NCI-H345 treated with DMSO at 0.1 percent for 48 hours (cell line): Measurements from ENCODE around the gene DLL1.
A peak's percentile ranks its signal among the peaks of the same experiment; 100 is the strongest.

Source experiments
- DNase-seq: peaks from one replicate; lab custom pipeline; 2025; ENCODE audit not compliant: unreplicated experiment; lab: John Stamatoyannopoulos, UW

DLL1 gene

GRCh38 chr6:170283212-170284081, 7.4 kb downstream of the DLL1 start:
- no peak for DNase-seq

- DNase-seq = no peak
These were observed 8.2 kb downstream of the DLL1 start for GRCh38 chr6:170282512-170283158.

GRCh38 chr6:170281331-170282292, 9.3 kb downstream of the DLL1 start:
- DNase-seq = no peak

GRCh38 chr6:170280689-170281045, 10.2 kb downstream of the DLL1 start:
- DNase-seq = no peak

- peak; percentile 78 for DNase-seq
These were observed 10.7 kb downstream of the DLL1 start for GRCh38 chr6:170279977-170280688.

GRCh38 chr6:170279426-170279825, 11.5 kb downstream of the DLL1 start:
- DNase-seq = no peak

- DNase-seq = no peak
These were observed 12.2 kb downstream of the DLL1 start for GRCh38 chr6:170278743-170279094.

- no peak for DNase-seq
These were observed 12.8 kb downstream of the DLL1 start for GRCh38 chr6:170277893-170278742.

- DNase-seq = no peak
These were observed 14.4 kb downstream of the DLL1 start for GRCh38 chr6:170276369-170277057.

- no peak for DNase-seq
These were observed 15.9 kb downstream of the DLL1 start for GRCh38 chr6:170274713-170275560.

- DNase-seq = no peak
These were observed 17.2 kb downstream of the DLL1 start for GRCh38 chr6:170273681-170274080.

GRCh38 chr6:170273191-170273590, 17.7 kb downstream of the DLL1 start:
- DNase-seq = no peak

GRCh38 chr6:170272341-170273065, 18.4 kb downstream of the DLL1 start:
- no peak for DNase-seq

GRCh38 chr6:170271771-170272314, 19.0 kb downstream of the DLL1 start:
- no peak for DNase-seq

GRCh38 chr6:170270984-170271593, 19.8 kb downstream of the DLL1 start:
- DNase-seq = no peak

- no peak for DNase-seq
These were observed 20.9 kb downstream of the DLL1 start for GRCh38 chr6:170269846-170270541.
